ENCODE data around the gene RAD21L1.

RAD21L1 gene

GRCh38 chr20:1273366-1273765 lies 47.5 kb downstream of the RAD21L1 start:
- no peak for DNase-seq (ENCODE audit: low spot score)

DNA sequence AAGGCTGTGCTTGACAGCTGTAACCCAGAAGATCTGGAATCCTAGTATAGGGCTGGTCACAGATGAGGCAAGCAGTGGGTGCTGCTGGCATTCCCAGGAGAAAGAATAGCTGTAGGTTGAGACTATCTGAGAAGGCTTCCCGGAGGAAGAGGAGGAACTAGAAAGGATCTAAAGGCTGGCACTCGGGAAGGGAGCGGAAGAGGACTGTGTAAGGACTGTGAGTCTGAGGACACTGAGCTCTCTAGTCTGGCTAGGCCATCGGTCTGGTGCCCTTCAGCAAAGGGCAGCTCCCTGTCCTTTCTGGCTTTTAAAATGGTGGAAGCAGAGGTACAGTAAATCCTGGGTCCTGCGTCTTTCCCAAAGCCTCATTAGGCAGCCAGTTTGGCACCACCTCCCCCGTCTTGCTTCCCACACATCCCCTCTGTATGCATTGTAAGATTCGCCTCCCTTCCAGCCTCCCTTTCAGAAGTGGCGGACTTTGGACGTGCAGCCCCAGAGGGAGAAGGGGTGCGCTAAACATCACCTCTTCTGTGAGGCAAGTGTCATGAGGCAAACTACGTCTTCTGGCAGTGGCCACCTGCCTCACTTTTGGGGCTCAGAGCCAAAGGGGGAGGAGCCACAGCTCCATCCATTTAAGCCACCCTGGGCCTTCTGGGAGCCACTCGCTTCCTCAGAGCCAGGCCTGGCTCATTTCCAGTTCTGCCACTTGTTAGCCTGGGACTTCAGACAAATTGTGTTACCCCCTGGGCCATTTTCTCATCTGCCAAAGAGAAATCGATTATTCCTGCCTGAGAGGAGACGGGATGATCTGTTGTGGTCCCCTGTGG lies 48.9 kb downstream of the RAD21L1 start:
- DNase-seq (ENCODE audit: low spot score) = no peak

DNA sequence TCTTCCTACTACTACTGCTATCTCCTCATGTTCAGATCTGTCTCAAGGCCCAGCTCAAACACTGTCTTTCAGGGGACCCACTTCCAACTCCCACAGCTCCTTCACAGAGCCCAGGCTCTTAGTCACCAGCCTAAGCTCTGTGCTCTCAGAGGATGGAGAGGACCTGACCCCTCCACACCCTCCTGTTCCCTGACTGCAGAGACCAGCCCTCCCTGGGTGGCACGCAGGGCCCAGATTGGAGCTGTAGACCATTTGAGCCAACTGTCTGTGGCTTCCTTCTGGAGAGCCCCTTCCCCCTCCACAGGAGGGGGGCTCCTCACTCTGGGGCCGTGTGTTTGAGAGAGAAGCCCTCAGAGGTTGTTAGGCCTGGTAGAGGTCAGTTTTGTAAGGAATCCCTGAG lies 50.1 kb downstream of the RAD21L1 start:
- no peak for DNase-seq (ENCODE audit: low spot score)

DNA sequence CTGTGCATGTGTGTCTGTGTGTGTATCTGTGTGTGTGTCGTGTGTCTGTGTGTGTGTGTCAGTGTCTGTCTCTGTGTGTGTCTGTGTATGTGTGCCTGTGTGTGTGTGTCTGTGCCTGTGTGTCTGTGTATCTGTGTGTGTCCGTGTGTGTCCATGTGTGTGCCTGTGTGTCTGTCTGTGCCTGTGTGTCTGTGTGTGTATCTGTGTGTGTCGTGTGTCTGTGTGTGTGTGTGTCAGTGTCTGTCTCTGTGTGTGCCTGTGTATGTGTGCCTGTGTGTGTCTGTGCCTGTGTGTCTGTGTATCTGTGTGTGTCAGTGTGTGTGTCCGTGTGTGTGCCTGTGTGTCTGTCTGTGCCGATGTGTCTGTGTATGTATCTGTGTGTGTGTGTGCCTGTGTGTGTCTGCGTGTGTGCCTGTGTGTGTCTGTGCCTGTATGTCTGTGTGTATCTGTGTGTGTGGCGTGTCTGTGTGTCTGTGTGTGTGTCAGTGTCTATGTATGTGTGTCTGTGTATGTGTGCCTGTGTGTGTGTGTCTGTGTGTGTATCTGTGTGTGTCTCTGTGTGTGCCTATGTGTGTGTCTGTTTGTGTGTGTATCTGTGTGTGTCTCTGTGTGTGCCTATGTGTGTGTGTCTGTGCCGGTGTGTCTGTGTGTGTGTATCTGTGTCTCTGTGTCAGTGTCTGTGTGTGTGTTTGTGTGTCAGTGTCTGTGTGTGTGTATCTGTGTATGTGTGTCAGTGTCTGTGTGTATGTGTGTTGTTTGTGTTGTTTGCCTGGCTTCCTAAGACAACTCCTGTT lies 51.9 kb downstream of the RAD21L1 start:
- no peak for DNase-seq (ENCODE audit: low spot score)

GRCh38 chr20:1278993-1279392 lies 53.1 kb downstream of the RAD21L1 start:
- no peak for DNase-seq (ENCODE audit: low spot score)

- no peak for DNase-seq (ENCODE audit: low spot score)
Observed at GRCh38 chr20:1280195-1281102, 54.6 kb downstream of the RAD21L1 start.

DNA sequence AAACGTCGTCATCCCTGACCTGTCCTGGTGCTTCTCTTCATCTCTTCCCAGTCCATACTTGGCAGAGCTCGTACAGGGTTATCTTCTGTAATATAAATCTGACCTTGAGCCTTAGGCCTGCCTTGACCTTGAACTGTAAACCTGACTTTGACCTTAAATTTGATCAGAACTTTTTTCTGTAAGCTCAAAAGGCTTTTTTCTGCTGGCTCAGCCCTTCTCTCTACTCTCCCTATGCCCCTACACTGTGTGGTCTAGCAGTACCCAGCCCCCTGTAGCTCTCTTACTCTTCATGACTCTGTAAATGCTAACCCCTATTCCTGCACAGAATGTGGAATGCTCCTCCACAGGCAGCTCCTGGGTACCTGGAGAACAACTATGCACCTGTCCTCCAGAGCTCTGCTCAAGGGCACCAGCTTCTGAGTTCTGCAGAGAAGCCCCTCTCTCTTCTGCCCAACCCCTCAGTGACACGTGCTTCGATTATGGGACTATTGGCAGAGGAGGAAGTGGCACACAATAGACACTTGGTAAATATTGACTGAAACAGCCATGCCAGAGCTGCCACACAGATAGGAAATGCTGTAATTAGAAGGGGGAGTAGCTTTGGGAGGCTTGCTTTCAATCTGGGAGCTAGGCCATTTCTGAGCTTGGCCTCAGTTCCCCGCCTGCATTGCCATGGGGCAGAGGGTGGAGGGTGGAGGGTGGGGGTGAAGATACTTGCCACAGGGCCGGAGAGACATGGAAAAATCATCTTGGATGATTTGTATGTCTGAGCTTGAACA lies 55.6 kb downstream of the RAD21L1 start:
- no peak for DNase-seq (ENCODE audit: low spot score)

DNA sequence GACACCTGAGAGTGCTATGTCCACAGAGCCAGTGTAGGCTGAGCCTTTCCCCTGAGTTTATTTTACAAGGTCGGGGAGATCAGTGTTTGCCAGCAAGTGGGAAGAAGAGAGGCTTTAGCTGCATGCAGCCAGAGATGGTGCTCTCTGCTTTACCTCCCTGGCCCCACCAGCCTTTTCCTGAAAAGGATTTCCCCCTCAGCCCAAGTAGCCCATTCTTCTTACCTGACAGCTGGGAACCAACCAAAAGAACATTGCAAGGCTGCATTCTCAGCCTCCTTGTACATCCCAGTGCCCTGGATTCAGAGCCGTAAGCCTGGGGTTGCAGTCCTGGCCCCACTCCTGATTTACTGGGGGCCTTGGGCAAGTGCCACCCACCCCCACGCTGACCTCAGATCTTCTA lies 57.1 kb downstream of the RAD21L1 start:
- no peak for DNase-seq (ENCODE audit: low spot score)

DNA sequence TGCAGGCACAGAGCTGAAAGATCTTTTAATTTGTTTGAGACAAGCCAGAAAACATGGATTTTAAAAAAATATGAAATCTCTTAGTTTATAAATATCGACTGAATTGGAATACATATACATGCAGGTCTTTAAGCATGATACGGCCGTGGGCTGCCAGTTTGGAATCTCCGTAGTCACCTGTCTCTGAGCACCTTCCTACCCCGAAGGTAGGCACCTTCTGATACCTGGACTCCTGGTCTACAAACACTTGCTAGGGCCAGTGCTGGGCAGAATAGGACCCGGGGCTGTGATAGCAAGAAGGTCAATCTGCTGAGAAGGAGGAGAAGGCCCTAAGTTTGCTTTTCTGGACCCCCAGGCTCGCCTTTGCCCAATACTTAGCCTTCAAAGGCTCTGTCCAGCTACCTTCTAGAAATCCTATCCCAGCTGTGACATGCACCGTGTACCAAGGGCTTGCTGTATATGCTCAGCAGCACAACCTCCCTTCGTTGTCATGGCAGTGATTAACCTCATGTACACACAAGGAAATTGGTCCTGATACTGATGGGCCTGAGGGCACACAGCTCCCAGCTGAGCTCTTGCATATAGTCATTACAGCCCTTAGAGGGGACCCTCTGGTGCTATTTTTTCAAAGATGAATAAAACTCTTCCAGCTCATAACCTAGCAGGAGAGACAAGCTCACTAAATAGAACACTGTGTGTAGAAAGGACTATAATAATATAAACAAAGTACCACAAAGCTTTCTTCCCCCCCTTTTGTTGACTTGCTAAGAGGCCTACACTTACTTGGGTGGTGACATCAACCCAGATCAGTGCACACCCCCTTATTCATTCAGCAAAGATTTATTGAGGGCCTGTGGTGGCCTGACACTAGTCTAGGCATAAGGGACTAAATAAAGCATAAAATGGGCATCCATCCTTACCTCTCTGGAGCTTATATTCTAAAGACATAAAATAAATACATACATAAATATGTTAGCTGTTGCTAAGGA lies 58.0 kb downstream of the RAD21L1 start:
- no peak for DNase-seq (ENCODE audit: low spot score)

GRCh38 chr20:1286267-1287024 lies 60.6 kb downstream of the RAD21L1 start:
- no peak for DNase-seq (ENCODE audit: low spot score)

GRCh38 chr20:1287306-1287705 lies 61.5 kb downstream of the RAD21L1 start:
- no peak for DNase-seq (ENCODE audit: low spot score)

DNA sequence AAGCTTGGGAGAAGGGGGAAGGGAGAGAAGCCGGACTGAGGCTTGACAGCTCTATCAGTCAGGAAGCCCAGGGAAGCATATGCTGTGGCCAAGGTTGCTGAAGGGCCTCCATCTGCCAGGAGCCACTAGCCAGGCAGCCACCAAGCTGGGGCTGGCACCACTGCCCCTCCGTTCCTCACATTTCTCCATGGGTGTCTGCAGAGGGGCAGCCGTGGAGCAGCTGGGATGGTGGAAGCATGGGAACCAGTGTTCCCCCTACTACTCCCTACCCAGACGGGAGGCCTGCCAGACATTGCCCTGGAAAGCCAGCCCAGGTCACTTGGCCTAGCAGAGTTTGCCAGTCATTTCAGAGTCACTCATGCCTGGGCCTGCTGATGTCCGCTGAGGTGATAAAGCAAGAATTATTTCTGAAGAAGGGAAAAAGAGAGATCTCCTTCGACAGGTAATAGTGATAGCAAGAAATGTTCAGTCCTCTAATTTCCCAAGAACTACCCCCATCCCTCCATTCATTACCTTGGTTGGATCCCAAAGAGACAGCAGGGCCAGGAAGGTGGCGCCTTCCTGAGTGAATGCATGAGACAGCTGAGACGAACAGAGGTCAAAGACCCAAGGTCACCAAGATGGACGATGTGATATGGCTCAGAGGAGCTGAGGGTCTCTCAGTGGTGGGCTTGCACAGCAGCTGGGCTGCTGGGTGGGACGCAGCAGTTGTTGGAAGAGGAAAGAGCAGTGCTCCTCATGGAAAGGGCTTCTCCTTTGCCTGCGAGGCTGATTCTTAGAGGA lies 62.1 kb downstream of the RAD21L1 start:
- no peak for DNase-seq (ENCODE audit: low spot score)

DNA sequence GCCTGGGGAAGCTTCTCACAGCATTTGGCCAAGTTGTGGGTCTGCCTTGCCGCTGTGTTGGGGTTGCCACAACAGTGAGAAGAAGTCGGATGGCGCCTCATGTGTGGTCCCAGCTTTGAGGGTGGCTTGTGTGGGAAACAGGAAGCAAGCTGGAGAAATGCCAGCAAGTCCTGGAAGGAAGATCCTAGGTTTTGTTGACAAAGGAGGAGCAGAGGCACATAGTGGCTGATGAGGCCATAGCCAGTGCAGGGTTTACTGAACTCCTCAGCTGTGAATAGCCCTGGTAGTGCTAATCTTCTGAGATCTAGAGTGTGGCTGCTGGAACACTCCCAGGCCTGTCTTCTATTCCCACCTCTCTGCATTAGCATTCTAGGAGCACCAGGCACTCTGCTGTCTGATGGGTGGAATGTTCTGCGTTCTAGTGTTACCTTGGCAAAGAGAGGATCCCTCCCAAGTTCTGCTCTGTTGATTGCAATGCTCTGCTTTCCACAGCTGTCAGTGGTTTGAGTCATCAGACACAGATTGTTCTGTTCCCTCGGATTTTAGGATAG lies 65.4 kb downstream of the RAD21L1 start:
- no peak for DNase-seq (ENCODE audit: low spot score)

GRCh38 chr20:1292620-1293019 lies 66.8 kb downstream of the RAD21L1 start:
- DNase-seq (ENCODE audit: low spot score) = no peak

DNA sequence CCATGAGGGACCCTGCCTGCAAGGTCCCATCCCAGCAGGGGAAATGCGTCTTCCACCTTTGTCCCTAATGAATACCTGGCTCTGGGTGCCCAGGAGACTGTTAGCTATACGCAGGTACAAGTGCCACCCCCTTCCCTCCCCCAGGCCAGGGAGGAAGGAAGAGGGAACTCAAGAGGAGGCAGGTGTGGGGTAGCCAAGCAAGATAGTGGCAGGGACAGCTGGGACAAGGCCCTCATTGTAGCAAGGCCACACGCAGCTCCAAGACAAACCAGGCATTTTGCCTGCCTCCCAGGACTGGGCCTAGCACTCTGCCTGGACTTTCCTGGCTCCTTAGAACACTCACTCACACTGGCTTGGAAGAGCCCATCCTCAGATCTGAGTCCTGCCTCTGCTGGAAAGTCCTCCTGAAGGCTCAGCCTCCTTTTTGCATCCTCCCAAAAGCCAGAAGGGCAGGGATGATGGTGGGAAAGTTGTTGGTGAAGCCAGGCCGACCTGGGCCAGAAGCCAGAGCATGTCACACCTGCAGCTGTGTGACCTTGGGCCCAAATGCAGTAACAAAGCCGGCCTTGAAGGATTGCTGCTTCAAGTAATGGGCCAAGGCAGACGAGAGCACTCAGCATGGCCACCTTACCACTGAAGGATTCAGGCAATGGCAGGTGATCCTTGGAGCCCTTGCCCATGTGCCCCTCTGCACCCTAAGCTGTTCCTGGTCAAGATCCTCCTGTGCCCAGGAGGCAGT lies 68.0 kb downstream of the RAD21L1 start:
- DNase-seq (ENCODE audit: low spot score) = no peak

DNA sequence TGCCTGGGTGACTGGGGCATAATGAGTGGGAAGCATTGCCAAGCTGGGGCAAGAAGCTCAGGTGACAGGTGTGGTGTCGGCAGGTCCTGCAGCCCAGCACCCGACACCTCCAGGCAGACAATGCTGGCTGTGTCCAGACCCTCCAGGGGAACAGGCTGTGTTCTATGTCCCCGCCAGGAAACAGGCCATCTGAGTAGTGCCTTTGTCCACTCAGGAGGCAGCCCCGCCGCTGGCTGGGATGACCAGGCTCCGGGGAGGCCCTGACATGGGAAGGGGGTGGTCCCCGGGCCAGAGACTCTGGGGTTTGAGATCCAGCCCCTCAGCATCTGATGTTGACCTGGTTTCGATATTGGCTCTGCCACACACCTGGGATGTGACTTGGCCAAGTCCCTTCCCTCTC lies 68.7 kb downstream of the RAD21L1 start:
- DNase-seq (ENCODE audit: low spot score) = no peak

- DNase-seq (ENCODE audit: low spot score) = no peak
Observed at GRCh38 chr20:1295276-1295930, 69.6 kb downstream of the RAD21L1 start.
